HepG2 (cell line): Measurements from ENCODE around the gene TRERF1. TPM values are rescaled to one million over a fixed set of nuclear protein-coding genes. Genes with fewer than 3 reads are reported as not detected.

Experiments
- ATAC-seq: fragments of 200-7000 bp; cut with Tn5 transposase; 3 replicates; pipeline ENCODE4 v1.9.1; 2020; ENCODE audit warnings: mild to moderate bottlenecking, moderate library complexity
- BruUV-seq: library from RNA; stranded (reverse); fragments of 400-500 nt; replicated peaks from 2 replicates; lab custom pipeline; 2021; lab: Mats Ljungman, UMichigan
- CTCF ChIA-PET: fragments of 300-600 bp; formaldehyde crosslinking; extraction: SDS; loops from one replicate; lab custom pipeline; 2021; ENCODE audit warnings: low total read pairs, inconsistent platforms, low intra/inter-chr PET ratio; lab: Yijun Ruan, JAX
- POLR2A ChIA-PET: fragments of 350-600 bp; sonication (Branson Sonifier 250); formaldehyde crosslinking; loops from one replicate; lab custom pipeline; 2020; ENCODE audit warnings: antibody characterized with exemption, inconsistent platforms; lab: Yijun Ruan, JAX
- DNase-seq: peaks from one replicate; pipeline ENCODE4 v3.0.0-alpha.2; 2015; ENCODE audit warnings: low spot score
- FAIRE-seq: peaks from 3 replicates; lab custom pipeline; 2011; peaks lifted over from hg19 to GRCh38; lab: Jason Lieb, UNC
- H2AFZ ChIP-seq: one replicate; pipeline ENCODE4 v1.6.1; 2011; ENCODE audit warnings: low read length, inconsistent platforms
- H3K27ac ChIP-seq: fragments of 300-600 bp; 3 replicates; pipeline ENCODE4 v1.8.0; 2011; ENCODE audit warnings: mixed run types, mild to moderate bottlenecking, mixed read lengths, low read length, inconsistent platforms; ENCODE audit not compliant: insufficient read depth; ENCODE audit errors: extremely low read length
- H3K27me3 ChIP-seq, 2 experiments: fragments of 200-600 bp in 1 of 2; 2 replicates in 1 of 2; 3 replicates in 1 of 2; pipeline versions ENCODE4 v1.6.0 to v1.8.0; 2011; ENCODE audit warnings: low read length in 2 of 2, mild to moderate bottlenecking in 2 of 2, moderate library complexity in 2 of 2, inconsistent platforms in 1 of 2; ENCODE audit not compliant: insufficient read depth in 2 of 2, control insufficient read depth in 1 of 2
- H3K36me3 ChIP-seq, 2 experiments: fragments of 200-600 bp in 1 of 2; replicated peaks in 1 of 2; 2 replicates in 1 of 2; 3 replicates in 1 of 2; pipeline versions ENCODE4 v1.5.1 to v1.8.0; 2011; ENCODE audit warnings: low read length in 2 of 2, inconsistent platforms in 1 of 2; ENCODE audit not compliant: insufficient read depth in 2 of 2, control insufficient read depth in 1 of 2
- H3K4me1 ChIP-seq: 2 replicates; pipeline ENCODE4 v1.5.1; 2012; ENCODE audit warnings: low read length, inconsistent platforms; ENCODE audit not compliant: insufficient read depth
- H3K4me2 ChIP-seq: 2 replicates; pipeline ENCODE4 v1.6.0; 2011; ENCODE audit warnings: low read depth, low read length, inconsistent platforms
- H3K4me3 ChIP-seq, 3 experiments: fragments of 200-600 bp in 1 of 3; sonication (generic), shearing (Covaris generic) in 1 of 3; replicated peaks in 1 of 3; 2 replicates each; pipeline ENCODE4 v1.5.1; 2011 to 2016; ENCODE audit warnings: low read length in 3 of 3, inconsistent platforms in 2 of 3, low read depth in 2 of 3, mild to moderate bottlenecking in 2 of 3, control low read depth in 1 of 3, mixed read lengths in 1 of 3; ENCODE audit not compliant: insufficient read depth in 1 of 3
- H3K79me2 ChIP-seq: one replicate; pipeline ENCODE4 v1.6.1; 2011; ENCODE audit warnings: low read length, inconsistent platforms; ENCODE audit not compliant: insufficient read depth
- H3K9ac ChIP-seq: 2 replicates; pipeline ENCODE4 v1.6.0; 2011; ENCODE audit warnings: mild to moderate bottlenecking, low read depth, low read length, inconsistent platforms; ENCODE audit not compliant: insufficient read depth
- H3K9me3 ChIP-seq: 2 replicates; pipeline ENCODE4 v1.5.1; 2012; ENCODE audit warnings: mild to moderate bottlenecking, low read length
- H4K20me1 ChIP-seq: 2 replicates; pipeline ENCODE4 v1.6.0; 2011; ENCODE audit warnings: inconsistent platforms, mild to moderate bottlenecking, low read length, moderate library complexity; ENCODE audit not compliant: insufficient read depth
- HCFC1 ChIP-seq: fragments of 150-350 bp; IDR thresholded peaks from 2 replicates; pipeline ENCODE4 v1.6.1; 2014; ENCODE audit warnings: low read depth, low read length
- HOXA7 ChIP-seq: sonication (generic); formaldehyde crosslinking; IDR thresholded peaks from 2 replicates; pipeline ENCODE4 v1.8.1; 2022; ENCODE audit warnings: mild to moderate bottlenecking, missing genetic modification reagents, moderate library complexity
- MIXL1 ChIP-seq: IDR thresholded peaks from 2 replicates; pipeline ENCODE4 v1.6.1; 2016
- ZBTB8A ChIP-seq: sonication (generic); formaldehyde crosslinking; IDR thresholded peaks from 2 replicates; pipeline ENCODE4 v1.4.0; 2020; ENCODE audit warnings: mild to moderate bottlenecking, low read depth, missing genetic modification reagents, borderline replicate concordance
- WGBS: methylation state at CpG from one replicate; pipeline ENCODE4 v1.1.6; 2017; ENCODE audit warnings: low lambda C conversion rate; 5-methylcytosine and 5-hydroxymethylcytosine counted together
- in situ Hi-C: cut with HindIII; loops from 2 replicates; pipeline ENCODE4 v1.10.0; 2017; ENCODE audit warnings: low pct_unique_long_range_greater_than_20kb; ENCODE audit not compliant: extremely low pct_ligation_motif_present
- intact Hi-C: fragments of 100-400 bp; cut with micrococcal nuclease; formaldehyde crosslinking; loops from one replicate; pipeline ENCODE4 v1.10.0; 2022; ENCODE audit not compliant: unreplicated experiment
- polyA plus RNA-seq, 8 experiments: library from polyadenylated mRNA; depleted of rRNA in 3 of 8; stranded (reverse) in 7 of 8; unstranded in 1 of 8; fragments of >200 nt; fragmentation: Illumina TruSeq in 4 of 8; extraction: Trizol in 4 of 8; gene quantifications; 2 replicates each; pipeline versions ENCODE4 v1.2.1 to v1.2.3, GENCODE V29; 2011 to 2016; ENCODE audit warnings: low read depth in 4 of 8, missing spikeins in 1 of 8, mixed read lengths in 1 of 8; ENCODE audit not compliant: insufficient read depth in 1 of 8
- total RNA-seq, 5 experiments: library from RNA; depleted of rRNA; stranded (reverse); fragments of >200 nt; fragmentation: Illumina TruSeq; extraction: Trizol; gene quantifications; 2 replicates each; pipeline ENCODE4 v1.2.3, GENCODE V29; 2016; ENCODE audit warnings: low read depth in 1 of 5
- TF ChIP-seq, protein P1 (sequence below): sonication (generic); formaldehyde crosslinking; IDR thresholded peaks from 2 replicates; pipeline ENCODE4 v1.8.0; 2022; ENCODE audit warnings: missing genetic modification reagents, mild to moderate bottlenecking, inconsistent platforms, borderline replicate concordance
- TF ChIP-seq, protein P2 (sequence below): sonication (generic); formaldehyde crosslinking; IDR thresholded peaks from 2 replicates; pipeline ENCODE4 v1.4.0; 2020; ENCODE audit warnings: mild to moderate bottlenecking, missing genetic modification reagents

TRERF1 gene
- total and polyA plus RNA-seq, 2 of the 13 experiments (the other 11 are each of a cell fraction or from before 2014, with no cell fraction given), result 0.02 TPM; not detected in 1

DNA sequence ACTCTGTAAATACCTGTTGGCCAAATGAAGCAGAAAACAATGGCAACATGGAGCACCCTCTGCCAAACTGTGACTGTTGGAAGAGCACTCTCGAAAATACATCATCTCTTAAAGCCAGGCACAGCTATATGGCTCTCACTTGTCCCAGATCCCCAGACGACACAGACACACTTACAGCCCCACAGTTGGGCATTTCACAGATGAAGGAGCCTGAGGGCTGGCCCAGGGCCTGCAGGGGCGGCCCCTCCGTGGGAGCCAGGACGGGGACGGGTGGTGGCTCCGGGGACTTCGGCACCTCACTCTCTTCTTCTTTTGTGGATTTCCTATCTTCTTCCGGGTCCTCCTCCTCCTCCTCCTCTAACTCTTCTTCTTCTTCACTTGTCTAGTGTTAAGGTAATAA lies 215.7 kb downstream of the TRERF1 start:
- TF ChIP-seq, protein P1, sequence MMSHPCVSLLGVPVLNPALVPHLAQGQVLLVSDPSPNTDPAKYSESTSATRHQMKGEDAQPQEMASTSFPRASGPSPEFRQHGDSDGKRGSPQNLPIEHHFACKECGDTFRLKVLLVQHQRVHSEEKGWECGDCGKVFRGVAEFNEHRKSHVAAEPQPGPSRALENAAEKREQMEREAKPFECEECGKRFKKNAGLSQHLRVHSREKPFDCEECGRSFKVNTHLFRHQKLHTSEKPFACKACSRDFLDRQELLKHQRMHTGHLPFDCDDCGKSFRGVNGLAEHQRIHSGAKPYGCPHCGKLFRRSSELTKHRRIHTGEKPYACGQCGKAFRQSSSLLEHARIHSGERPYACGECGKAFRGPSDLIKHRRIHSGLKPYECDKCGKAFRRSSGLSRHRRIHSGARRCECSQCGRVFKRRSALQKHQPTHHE (CRISPR knock-in tag), result no peak
- TF ChIP-seq HCFC1 (no peak), HOXA7 (CRISPR knock-in tag) (no peak), ZBTB8A (CRISPR knock-in tag) (no peak), MIXL1 (CRISPR knock-in tag) (no peak)
- TF ChIP-seq, protein P2, sequence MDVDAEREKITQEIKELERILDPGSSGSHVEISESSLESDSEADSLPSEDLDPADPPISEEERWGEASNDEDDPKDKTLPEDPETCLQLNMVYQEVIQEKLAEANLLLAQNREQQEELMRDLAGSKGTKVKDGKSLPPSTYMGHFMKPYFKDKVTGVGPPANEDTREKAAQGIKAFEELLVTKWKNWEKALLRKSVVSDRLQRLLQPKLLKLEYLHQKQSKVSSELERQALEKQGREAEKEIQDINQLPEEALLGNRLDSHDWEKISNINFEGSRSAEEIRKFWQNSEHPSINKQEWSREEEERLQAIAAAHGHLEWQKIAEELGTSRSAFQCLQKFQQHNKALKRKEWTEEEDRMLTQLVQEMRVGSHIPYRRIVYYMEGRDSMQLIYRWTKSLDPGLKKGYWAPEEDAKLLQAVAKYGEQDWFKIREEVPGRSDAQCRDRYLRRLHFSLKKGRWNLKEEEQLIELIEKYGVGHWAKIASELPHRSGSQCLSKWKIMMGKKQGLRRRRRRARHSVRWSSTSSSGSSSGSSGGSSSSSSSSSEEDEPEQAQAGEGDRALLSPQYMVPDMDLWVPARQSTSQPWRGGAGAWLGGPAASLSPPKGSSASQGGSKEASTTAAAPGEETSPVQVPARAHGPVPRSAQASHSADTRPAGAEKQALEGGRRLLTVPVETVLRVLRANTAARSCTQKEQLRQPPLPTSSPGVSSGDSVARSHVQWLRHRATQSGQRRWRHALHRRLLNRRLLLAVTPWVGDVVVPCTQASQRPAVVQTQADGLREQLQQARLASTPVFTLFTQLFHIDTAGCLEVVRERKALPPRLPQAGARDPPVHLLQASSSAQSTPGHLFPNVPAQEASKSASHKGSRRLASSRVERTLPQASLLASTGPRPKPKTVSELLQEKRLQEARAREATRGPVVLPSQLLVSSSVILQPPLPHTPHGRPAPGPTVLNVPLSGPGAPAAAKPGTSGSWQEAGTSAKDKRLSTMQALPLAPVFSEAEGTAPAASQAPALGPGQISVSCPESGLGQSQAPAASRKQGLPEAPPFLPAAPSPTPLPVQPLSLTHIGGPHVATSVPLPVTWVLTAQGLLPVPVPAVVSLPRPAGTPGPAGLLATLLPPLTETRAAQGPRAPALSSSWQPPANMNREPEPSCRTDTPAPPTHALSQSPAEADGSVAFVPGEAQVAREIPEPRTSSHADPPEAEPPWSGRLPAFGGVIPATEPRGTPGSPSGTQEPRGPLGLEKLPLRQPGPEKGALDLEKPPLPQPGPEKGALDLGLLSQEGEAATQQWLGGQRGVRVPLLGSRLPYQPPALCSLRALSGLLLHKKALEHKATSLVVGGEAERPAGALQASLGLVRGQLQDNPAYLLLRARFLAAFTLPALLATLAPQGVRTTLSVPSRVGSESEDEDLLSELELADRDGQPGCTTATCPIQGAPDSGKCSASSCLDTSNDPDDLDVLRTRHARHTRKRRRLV (CRISPR knock-in tag), result no peak
- TF ChIP-seq, all 625 proteins: peak for 0
- H3K27ac ChIP-seq, result no peak overlapping the region
- CTCF ChIA-PET, result no interaction called here

More for the DNA sequence above, 215.7 kb downstream of the TRERF1 start:
- Histone ChIP-seq H2AFZ (no peak overlapping the region), H3K36me3 (no peaks in the 10 kb centered on the region), H4K20me1 (no peaks in the 10 kb centered on the region), H3K79me2 (no peaks in the 10 kb centered on the region), H3K4me1 (no peaks in the 10 kb centered on the region), H3K4me3 (no peak overlapping the region), H3K9ac (no peak overlapping the region), H3K27me3 (peaks cover 0 to 6% of the 10 kb centered on the region in 2 experiments; a peak in 3 of 5 replicates), H3K9me3 (no peaks in the 10 kb centered on the region), H3K4me2 (no peak overlapping the region)
- ATAC-seq (no peak), FAIRE-seq (no peak), DNase-seq (no peak)
- BruUV-seq, result no TSS peak
- POLR2A ChIA-PET, result no interaction called here
- 45% methylated on average over 9 of the region's 9 CpGs for whole genome bisulfite sequencing
- intact Hi-C loops (no loop called here), in situ Hi-C loops (no loop called here)
